GM10266 (cell line): ENCODE measurements around the gene C15orf39.

Experiments
- DNase-seq: peaks from one replicate; pipeline ENCODE4 v3.0.0; 2012; ENCODE audit errors: extremely low spot score
- CTCF ChIP-seq: IDR thresholded peaks from 2 replicates; pipeline ENCODE4 v1.5.1; 2012; ENCODE audit warnings: mild to moderate bottlenecking, low read depth; ENCODE audit not compliant: control insufficient read depth, insufficient read depth; ENCODE audit errors: missing control alignments

C15orf39 gene

GRCh38 chr15:75204340-75205063, 2.8 kb downstream of the C15orf39 start:
- peak; percentile 98 for TF ChIP-seq CTCF
- peak; percentile 95 for DNase-seq

GRCh38 chr15:75205064-75205395, 3.3 kb downstream of the C15orf39 start:
- TF ChIP-seq CTCF, result no peak
- DNase-seq, result no peak

GRCh38 chr15:75206006-75206405, 4.3 kb downstream of the C15orf39 start:
- no peak for TF ChIP-seq CTCF
- DNase-seq, result no peak

GRCh38 chr15:75206803-75207617, 5.3 kb downstream of the C15orf39 start:
- no peak for TF ChIP-seq CTCF

GRCh38 chr15:75207618-75208500, 6.2 kb downstream of the C15orf39 start:
- DNase-seq, result no peak
- TF ChIP-seq CTCF, result no peak

More at GRCh38 chr15:75206803-75207617, 5.3 kb downstream of the C15orf39 start:
- no peak for DNase-seq

GRCh38 chr15:75208501-75209288, 7.0 kb downstream of the C15orf39 start:
- DNase-seq, result no peak
- TF ChIP-seq CTCF, result no peak
